ENCODE results near the gene NUF2. TPM values are rescaled to one million over a fixed set of nuclear protein-coding genes. Genes with fewer than 3 reads are reported as not detected.
"Not testable (repeated sequence)": the region's sequence is repeated elsewhere in the genome, so short reads cannot be mapped to it uniquely, and the experiment has no call there.

Gene NUF2
- total and polyA plus RNA-seq, 10 donors, result 2.4 to 8.2 (median 4.8) TPM

- no peak for DNase-seq
- WGBS, 5 donors, result 60 to 73% (median 69%) methylated on average over 6 of the region's 6 CpGs
Observed at GRCh38 chr1:163315773-163316374, 5.9 kb upstream of the NUF2 start.

GRCh38 chr1:163320891-163321290 is 863 bp upstream of the NUF2 start:
- H3K4me1 ChIP-seq, result peaks cover 5 to 26% (median 21%) of the 10 kb centered on the region in 6 donors
- WGBS, 5 donors, result 42 to 54% (median 48%) methylated on average over 3 of the region's 3 CpGs
- H3K27me3 ChIP-seq (replicated peaks in 1 of 7), result no peaks in the 10 kb centered on the region
- H3K9me3 ChIP-seq, result no peaks in the 10 kb centered on the region
- no peak for DNase-seq
- intact Hi-C loops (cut with DNase I; ENCODE audit: low total_unique reads), result no loop called here
- H3K27ac ChIP-seq, result peak overlapping the region in 7 of 8 donors; percentile 70 to 84 (median 79)
- TF ChIP-seq POLR2A (IDR thresholded peaks at IDR 0.05), result no peak
- TF ChIP-seq POLR2AphosphoS5 (IDR thresholded peaks at IDR 0.05), result no peak
- no peak for TF ChIP-seq CTCF (IDR thresholded peaks at IDR 0.05 in 8 of 11, conservative IDR thresholded peaks at IDR 0.05 in 3 of 11)
- peak overlapping the region; percentile 61 to 82 (median 75) for H3K4me3 ChIP-seq
- peaks cover 0 to 31% (median 3%) of the 10 kb centered on the region in 6 donors for H3K36me3 ChIP-seq

More at GRCh38 chr1:163315773-163316374, 5.9 kb upstream of the NUF2 start:
- Histone ChIP-seq H3K4me1 (peaks cover 0 to 7% (median 6%) of the 10 kb centered on the region in 6 donors), H3K27me3 (replicated peaks in 1 of 7) (no peaks in the 10 kb centered on the region), H3K9me3 (no peaks in the 10 kb centered on the region), H3K4me3 (no peak overlapping the region), H3K27ac (no peak overlapping the region), H3K36me3 (peaks cover 0 to 39% (median 3%) of the 10 kb centered on the region in 6 donors)
- intact Hi-C loops (cut with DNase I; ENCODE audit: low total_unique reads), result loop anchor here (5.0 to 10.0 kb wide), 2 partner anchors 241 to 464 kb away; no protein-coding TSS in a partner anchor
- TF ChIP-seq POLR2AphosphoS5 (IDR thresholded peaks at IDR 0.05) (no peak), CTCF (IDR thresholded peaks at IDR 0.05 in 8 of 11, conservative IDR thresholded peaks at IDR 0.05 in 3 of 11) (peak in 10 of 11 experiments; percentile 15 to 66 (median 58))

- H3K4me1 ChIP-seq, result peaks cover 5 to 26% (median 21%) of the 10 kb centered on the region in 6 donors
- H3K4me3 ChIP-seq; H3K36me3 ChIP-seq; H3K9me3 ChIP-seq; DNase-seq; H3K27me3 ChIP-seq (replicated peaks in 1 of 7); intact Hi-C loops (cut with DNase I; ENCODE audit: low total_unique reads); H3K27ac ChIP-seq: not testable (repeated sequence)
- WGBS, 5 donors, result 82 to 95% (median 89%) methylated on average over 3 of the region's 3 CpGs
Observed at GRCh38 chr1:163323339-163323738, 1.6 kb downstream of the NUF2 start.

GRCh38 chr1:163331116-163331515 is 9.4 kb downstream of the NUF2 start:
- WGBS, 5 donors, result 97 to 98% (median 98%) methylated on average over 2 of the region's 2 CpGs
- Histone ChIP-seq H3K4me1 (no peaks in the 10 kb centered on the region), H3K27me3 (replicated peaks in 1 of 7) (no peaks in the 10 kb centered on the region), H3K27ac (no peak overlapping the region), H3K36me3 (peaks cover 0 to 36% (median 0%) of the 10 kb centered on the region in 6 donors), H3K9me3 (peaks cover 0 to 24% (median 18%) of the 10 kb centered on the region in 8 donors), H3K4me3 (no peak overlapping the region)
- TF ChIP-seq CTCF (IDR thresholded peaks at IDR 0.05 in 8 of 11, conservative IDR thresholded peaks at IDR 0.05 in 3 of 11), result no peak
- TF ChIP-seq POLR2AphosphoS5 (IDR thresholded peaks at IDR 0.05), result no peak
- TF ChIP-seq POLR2A (IDR thresholded peaks at IDR 0.05), result no peak
- DNase-seq, result no peak
- intact Hi-C loops (cut with DNase I; ENCODE audit: low total_unique reads), result no loop called here
